HG02870 (cell line): ENCODE measurements around the gene MECP2.

Source experiments
- ATAC-seq: cut with Tn5 transposase; IDR thresholded peaks from one replicate; pipeline ENCODE4 v1.9.1; 2021; ENCODE audit warnings: mild to moderate bottlenecking, moderate library complexity; ENCODE audit not compliant: unreplicated experiment

Gene MECP2

GRCh38 chrX:154116426-154117211, 19.1 kb upstream of the MECP2 start:
- no peak for ATAC-seq

GRCh38 chrX:154115750-154116149, 18.2 kb upstream of the MECP2 start:
- ATAC-seq: no peak

GRCh38 chrX:154115071-154115470, 17.6 kb upstream of the MECP2 start:
- no peak for ATAC-seq

- no peak for ATAC-seq
These were observed 17.1 kb upstream of the MECP2 start for GRCh38 chrX:154114652-154115051.

- no peak for ATAC-seq
These were observed 16.2 kb upstream of the MECP2 start for GRCh38 chrX:154113729-154114128.

- ATAC-seq: no peak
These were observed 1.0 kb upstream of the MECP2 start for GRCh38 chrX:154098551-154098950.

- ATAC-seq: peak; percentile 21
These were observed 421 bp downstream of the MECP2 start for GRCh38 chrX:154097003-154097588.

GRCh38 chrX:154096140-154097002, 1.1 kb downstream of the MECP2 start:
- no peak for ATAC-seq

- no peak for ATAC-seq
These were observed 2.7 kb downstream of the MECP2 start for GRCh38 chrX:154094833-154095232.

- no peak for ATAC-seq
These were observed 3.6 kb downstream of the MECP2 start for GRCh38 chrX:154093965-154094364.

- ATAC-seq: no peak
These were observed 5.1 kb downstream of the MECP2 start for GRCh38 chrX:154092371-154092770.

GRCh38 chrX:154091678-154092077, 5.8 kb downstream of the MECP2 start:
- ATAC-seq: no peak

- no peak for ATAC-seq
These were observed 6.8 kb downstream of the MECP2 start for GRCh38 chrX:154090731-154091130.

- no peak for ATAC-seq
These were observed 12.8 kb downstream of the MECP2 start for GRCh38 chrX:154084449-154085300.

- ATAC-seq: no peak
These were observed 14.4 kb downstream of the MECP2 start for GRCh38 chrX:154083126-154083517.

GRCh38 chrX:154082396-154083125, 15.0 kb downstream of the MECP2 start:
- ATAC-seq: no peak

- ATAC-seq: no peak
These were observed 20.4 kb downstream of the MECP2 start for GRCh38 chrX:154077101-154077500.

GRCh38 chrX:154074199-154074598, 23.3 kb downstream of the MECP2 start:
- ATAC-seq: no peak

- no peak for ATAC-seq
These were observed 25.3 kb downstream of the MECP2 start for GRCh38 chrX:154072192-154072591.

- no peak for ATAC-seq
These were observed 29.0 kb downstream of the MECP2 start for GRCh38 chrX:154068560-154068959.
